Heart right ventricle (tissue), 16 donors: ENCODE measurements around the gene IQGAP2. TPM values are rescaled to one million over a fixed set of nuclear protein-coding genes. Genes with fewer than 3 reads are reported as not detected.

Experiments
- ATAC-seq, 8 donors: fragments of 200-7000 bp; cut with Tn5 transposase; one replicate each; pipeline ENCODE4 v1.9.1; 2020; ENCODE audit warnings: mild to moderate bottlenecking in 8 of 8, moderate library complexity in 8 of 8, moderate number of reproducible peaks in 1 of 8
- DNase-seq, 2 donors: peaks; one replicate each; pipeline ENCODE4 v3.0.0-alpha.2; 2020
- H3K27ac ChIP-seq, 10 donors: fragments of 200-600 bp; sonication (generic) in 2 of 10; one replicate each; pipeline versions ENCODE4 v1.5.0 to v1.8.0; 2020 to 2022; ENCODE audit warnings: mild to moderate bottlenecking in 3 of 10
- H3K27me3 ChIP-seq, 7 donors: fragments of 200-600 bp; one replicate each; pipeline ENCODE4 v1.8.0; 2021 to 2022; ENCODE audit warnings: mild to moderate bottlenecking in 2 of 7
- H3K36me3 ChIP-seq, 9 donors: fragments of 200-600 bp; sonication (generic) in 1 of 9; one replicate each; pipeline versions ENCODE4 v1.5.0 to v1.8.0; 2020 to 2022; ENCODE audit warnings: mild to moderate bottlenecking in 2 of 9
- H3K4me1 ChIP-seq, 9 donors: fragments of 200-600 bp; sonication (generic) in 1 of 9; one replicate each; pipeline versions ENCODE4 v1.5.0 to v1.8.0; 2020 to 2022; ENCODE audit warnings: mild to moderate bottlenecking in 4 of 9
- H3K4me3 ChIP-seq, 10 donors: fragments of 200-600 bp; sonication (generic) in 2 of 10; one replicate each; pipeline versions ENCODE4 v1.5.0 to v1.8.0; 2020 to 2022; ENCODE audit warnings: mild to moderate bottlenecking in 7 of 10, moderate library complexity in 2 of 10
- H3K9me3 ChIP-seq, 11 donors: fragments of 200-600 bp in 10 of 11; sonication (generic) in 2 of 11; one replicate each; pipeline versions ENCODE4 v1.5.0 to v1.8.0; 2013 to 2022; ENCODE audit warnings: mild to moderate bottlenecking in 2 of 11, control low read depth in 1 of 11, moderate library complexity in 1 of 11
- CTCF ChIP-seq, 9 donors: fragments of 200-600 bp; sonication (generic) in 2 of 9; IDR thresholded peaks; one replicate each; pipeline versions ENCODE4 v1.5.0 to v1.8.0; 2021 to 2022; ENCODE audit warnings: antibody characterized with exemption in 9 of 9, mild to moderate bottlenecking in 5 of 9, moderate library complexity in 1 of 9
- WGBS, 2 donors: extraction: QIAGEN DNeasy Blood & Tissue Kit; methylation state at CpG; one replicate each; pipeline ENCODE4 v1.1.7; 2013; ENCODE audit warnings: inconsistent platforms in 1 of 2; 5-methylcytosine and 5-hydroxymethylcytosine counted together
- intact Hi-C, 10 donors: fragments of 100-400 bp; cut with DNase I; formaldehyde crosslinking; loops; one replicate each; pipeline versions ENCODE4 v1.11.1 to v1.14.2; 2022
- polyA plus RNA-seq, 2 donors: library from polyadenylated mRNA; stranded (reverse); fragments of 200-250 nt; gene quantifications; one replicate each; pipeline ENCODE4 v1.2.3, GENCODE V29; 2013
- total RNA-seq, 10 donors: library from RNA; stranded (reverse); fragmentation: NEBNext Ultra II Directional in 3 of 10; extraction: Animal tissue kit (Norgen Biotek cat#: 25700) in 3 of 10; gene quantifications; one replicate each; pipeline versions ENCODE4 v1.2.1 to v1.2.4, GENCODE V29; 2021 to 2023
- donor health status: Arrhythmogenic right ventricular cardiomyopathy.
- donor health status: ischemic (EF 13 %, LVEDD 7.1; RV severe dilation, severe dysfunction).
- donor health status: healthy with polysubstance abuse.
- donor health status: DM: no; HTN: yes; CAD: no.
- donor health status: DM: no; HTN: no; CAD: no.
- donor health status: ischemic (EF 25% LVEDD 6.9; RV normal size, moderate dysfunction).
- donor health status: ischemic (EF 25% LVEDD 5.7; RV mildly dilated, moderate dysfunction).
- donor health status: healthy.
- donor health status: DM: yes; HTN: yes; CAD: no.
- donor health status: Ischemic cardiomyopathy.
- donor health status: ischemic (EF 35%, LVEDD 5.7; RV mildly dilated, moderate dysfunction).
- donor health status: nonischemic (EF 11% LVEDD 7.7; RV severe dilation, severe dysfunction).
- donor health status: DM: yes; HTN: yes; CAD: no.
- donor health status: PGD.
- donor health status: ischemic (EF 29% LVEDD 5.4; RV normal size, mild dysfunction).
- donor health status: nonischemic (EF 23%, LVEDD 6.1; RV moderate dilation, normal function).

Gene IQGAP2
- total and polyA plus RNA-seq, 12 donors = 2.5 to 22.3 (median 5.0) TPM

GRCh38 chr5:76545184-76545583, 142.1 kb downstream of the IQGAP2 start:
- 90% methylated on average over 4 of the region's 4 CpGs for WGBS, 2 donors
- H3K9me3 ChIP-seq = no peaks in the 10 kb centered on the region
- DNase-seq = no peak

GRCh38 chr5:76546497-76547102, 143.5 kb downstream of the IQGAP2 start:
- intact Hi-C loops = loop anchor here in 2 of 10 donors (10.0 kb wide), 1 partner anchor 142 kb away; the partner anchor contains the start of gene IQGAP2 (in 2 of the 2)
- ATAC-seq (peak in 2 of 8 donors; percentile 13 to 30), DNase-seq (no peak)
- no peaks in the 10 kb centered on the region for H3K9me3 ChIP-seq
- peaks cover 0 to 64% (median 0%) of the 10 kb centered on the region in 9 donors for H3K4me1 ChIP-seq
- H3K4me3 ChIP-seq = peak overlapping the region in 1 of 10 donors; percentile 14
- no peaks in the 10 kb centered on the region for H3K36me3 ChIP-seq
- peaks cover 0 to 8% (median 0%) of the 10 kb centered on the region in 7 donors for H3K27me3 ChIP-seq
- H3K27ac ChIP-seq = peak overlapping the region in 4 of 10 donors; percentile 4 to 91 (median 33)
- 63 to 64% methylated on average over 8 of the region's 8 CpGs for WGBS, 2 donors
- TF ChIP-seq CTCF (IDR thresholded peaks at IDR 0.05) = no peak

More at GRCh38 chr5:76545184-76545583, 142.1 kb downstream of the IQGAP2 start:
- H3K4me1 ChIP-seq = peaks cover 0 to 67% (median 0%) of the 10 kb centered on the region in 9 donors
- peak overlapping the region in 1 of 10 donors; percentile 91 for H3K27ac ChIP-seq
- no peak overlapping the region for H3K4me3 ChIP-seq
- ATAC-seq = no peak
- TF ChIP-seq CTCF (IDR thresholded peaks at IDR 0.05) = no peak
- intact Hi-C loops = loop anchor here in 2 of 10 donors (10.0 kb wide), 1 partner anchor 140 kb away; the partner anchor contains the start of gene IQGAP2 (in 2 of the 2)
- peaks cover 0 to 8% (median 0%) of the 10 kb centered on the region in 7 donors for H3K27me3 ChIP-seq
- H3K36me3 ChIP-seq = no peaks in the 10 kb centered on the region

DNA sequence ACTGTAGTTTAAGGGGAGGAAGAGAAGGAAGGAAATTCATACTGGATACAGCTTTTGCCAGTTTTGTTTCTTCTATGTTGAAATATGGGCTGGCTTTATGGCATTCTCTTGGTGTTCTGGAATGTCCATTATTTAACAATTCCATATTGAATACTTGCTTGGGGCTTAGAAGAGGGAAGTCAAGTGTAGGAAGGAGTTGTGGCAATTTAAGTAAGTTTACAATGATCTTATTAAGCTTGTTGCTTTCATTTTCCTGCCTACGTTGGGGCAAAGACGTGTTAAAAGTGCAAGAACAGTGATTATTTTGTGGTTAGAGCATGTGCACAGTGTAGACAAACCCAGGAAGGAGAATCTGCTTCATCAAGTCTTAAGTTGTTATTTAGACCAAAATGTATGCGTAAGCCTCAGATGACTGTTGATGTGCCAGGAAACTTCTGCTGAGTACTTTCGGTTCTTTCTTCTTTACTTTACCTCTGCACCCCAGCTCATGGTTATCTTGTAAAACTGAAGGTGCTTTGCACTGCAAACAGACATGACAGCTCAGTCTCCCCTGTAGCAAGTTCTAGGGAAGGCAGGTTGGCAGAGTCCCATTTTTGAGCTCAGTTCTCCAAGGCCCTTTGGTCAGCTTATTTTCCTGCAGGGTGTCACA, 144.3 kb downstream of the IQGAP2 start:
- Histone ChIP-seq H3K27ac (peak overlapping the region in 4 of 10 donors; percentile 4 to 91 (median 43)), H3K9me3 (no peaks in the 10 kb centered on the region), H3K27me3 (peaks cover 0 to 8% (median 0%) of the 10 kb centered on the region in 7 donors), H3K4me3 (peak overlapping the region in 2 of 10 donors; percentile 12 to 14), H3K36me3 (no peaks in the 10 kb centered on the region), H3K4me1 (peaks cover 0 to 62% (median 0%) of the 10 kb centered on the region in 9 donors)
- WGBS, 2 donors = 41 to 56% methylated on average over 4 of the region's 4 CpGs
- intact Hi-C loops = loop anchor here in 2 of 10 donors (10.0 kb wide), 1 partner anchor 143 kb away; the partner anchor contains the start of gene IQGAP2 (in 2 of the 2)
- no peak for TF ChIP-seq CTCF (IDR thresholded peaks at IDR 0.05)
- ATAC-seq (peak; percentile 38 to 81 (median 72)), DNase-seq (no peak)

DNA sequence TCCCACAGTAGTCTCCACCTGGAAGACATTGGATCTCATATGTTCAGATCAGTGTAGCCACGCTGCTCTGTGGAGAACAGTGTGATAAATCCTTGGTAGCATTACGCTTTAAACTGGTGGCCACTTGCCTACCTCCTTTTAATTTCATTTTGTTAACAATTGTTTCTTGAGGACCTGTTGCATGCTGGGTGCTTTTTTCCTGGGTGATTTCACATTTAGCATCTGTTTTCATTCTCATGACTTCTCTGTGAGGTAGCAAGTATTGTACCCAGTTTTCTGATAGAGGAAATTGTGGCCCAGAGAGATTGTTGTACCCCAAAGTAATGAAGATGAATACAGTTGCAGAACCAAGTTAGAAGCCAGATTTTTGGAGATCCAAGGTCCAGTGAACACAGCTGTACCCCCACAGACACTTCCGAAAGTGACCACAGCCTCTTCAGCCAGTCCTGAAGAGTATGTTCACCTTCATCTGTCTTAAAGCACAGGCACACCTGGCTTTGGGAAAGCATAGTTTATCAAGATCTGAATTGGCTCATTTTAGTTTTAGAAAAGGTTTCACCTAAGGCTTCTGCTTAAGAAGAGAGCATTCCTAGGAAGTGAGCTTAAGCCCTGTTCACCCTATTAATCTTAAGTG, 144.9 kb downstream of the IQGAP2 start:
- no peak for TF ChIP-seq CTCF (IDR thresholded peaks at IDR 0.05)
- Histone ChIP-seq H3K27me3 (peaks cover 0 to 8% (median 0%) of the 10 kb centered on the region in 7 donors), H3K4me1 (peaks cover 0 to 59% (median 0%) of the 10 kb centered on the region in 9 donors), H3K4me3 (peak overlapping the region in 1 of 10 donors; percentile 12), H3K36me3 (no peaks in the 10 kb centered on the region), H3K9me3 (no peaks in the 10 kb centered on the region), H3K27ac (peak overlapping the region in 4 of 10 donors; percentile 16 to 91 (median 32))
- DNase-seq (no peak), ATAC-seq (peak in 1 of 8 donors; percentile 7)
- intact Hi-C loops = loop anchor here in 2 of 10 donors (10.0 kb wide), 1 partner anchor 143 kb away; the partner anchor contains the start of gene IQGAP2 (in 2 of the 2)
- 89 to 95% methylated on average over 3 of the region's 3 CpGs for WGBS, 2 donors
